Esophagus squamous epithelium (tissue), 5 donors: ENCODE results near the gene DRD4. TPM values are rescaled to one million over a fixed set of nuclear protein-coding genes. Genes with fewer than 3 reads are reported as not detected.

Source experiments
- DNase-seq: peaks from one replicate; lab custom pipeline; 2025; lab: John Stamatoyannopoulos, UW
- H3K27ac ChIP-seq, 4 donors: fragments of 200-600 bp; sonication (generic); one replicate each; pipeline ENCODE4 v1.5.1; 2016 to 2019; ENCODE audit warnings: mild to moderate bottlenecking in 1 of 4
- H3K27me3 ChIP-seq, 4 donors: fragments of 200-600 bp; sonication (generic); 1 replicate in 3 of 4; 2 replicates in 1 of 4; pipeline versions ENCODE4 v1.5.1 to v1.6.0; 2017 to 2021; ENCODE audit warnings: antibody characterized with exemption in 1 of 4
- H3K36me3 ChIP-seq, 3 donors: fragments of 200-600 bp; sonication (generic); one replicate each; pipeline ENCODE4 v1.5.1; 2016 to 2019
- H3K4me1 ChIP-seq, 3 donors: fragments of 200-600 bp; sonication (generic); one replicate each; pipeline ENCODE4 v1.5.1; 2017 to 2019
- H3K4me3 ChIP-seq, 4 donors: fragments of 200-600 bp; sonication (generic); 1 replicate in 3 of 4; 2 replicates in 1 of 4; pipeline ENCODE4 v1.5.1; 2016 to 2019; ENCODE audit warnings: mild to moderate bottlenecking in 2 of 4, moderate library complexity in 1 of 4
- H3K9me3 ChIP-seq, 3 donors: fragments of 200-600 bp; sonication (generic); one replicate each; pipeline ENCODE4 v1.5.1; 2016 to 2019
- CTCF ChIP-seq, 6 experiments: fragments of 450-650 bp in 4 of 6; fragments of 200-600 bp in 2 of 6; sonication (generic) in 2 of 6; IDR thresholded peaks; one replicate each; pipeline ENCODE4 v1.5.1; 2016 to 2019; ENCODE audit warnings: antibody characterized with exemption in 6 of 6, mild to moderate bottlenecking in 4 of 6, moderate library complexity in 4 of 6
- POLR2A ChIP-seq, 4 donors: fragments of 450-650 bp; IDR thresholded peaks; one replicate each; pipeline ENCODE4 v1.6.1; 2017; ENCODE audit warnings: antibody characterized with exemption in 4 of 4, mild to moderate bottlenecking in 4 of 4, moderate library complexity in 3 of 4
- WGBS, 2 donors: methylation state at CpG; one replicate each; pipeline ENCODE4 v1.1.5; 2018; 5-methylcytosine and 5-hydroxymethylcytosine counted together
- intact Hi-C: fragments of 100-400 bp; cut with DNase I; formaldehyde crosslinking; loops from one replicate; pipeline ENCODE4 v1.15.0; 2022
- total RNA-seq, 4 donors: library from RNA; depleted of rRNA; stranded (reverse); fragments of >200 nt; gene quantifications; one replicate each; pipeline ENCODE4 v1.1.0, GENCODE V29; 2016
- donor health status: DM: yes; HTN: yes; CAD: no.

Gene DRD4
- total RNA-seq, 4 donors from 2014 or later = 0.76 TPM; not detected in 3

- Histone ChIP-seq H3K4me1 (peaks cover 3 to 23% (median 7%) of the 10 kb centered on the region in 3 donors), H3K9me3 (no peaks in the 10 kb centered on the region), H3K27ac (no peak overlapping the region), H3K36me3 (peaks cover 0 to 30% (median 0%) of the 10 kb centered on the region in 3 donors), H3K27me3 (peaks cover 0 to 44% (median 2%) of the 10 kb centered on the region in 4 donors), H3K4me3 (no peak overlapping the region)
- intact Hi-C loops = no loop called here
- no peak for DNase-seq
- 50 to 90% methylated on average over 2 of the region's 22 CpGs for WGBS, 2 donors
- TF ChIP-seq POLR2A (IDR thresholded peaks at IDR 0.05) (no peak), CTCF (IDR thresholded peaks at IDR 0.05) (no peak)
These were observed 11.3 kb upstream of the DRD4 start for GRCh38 chr11:625636-626268.

- peaks cover 0 to 44% (median 2%) of the 10 kb centered on the region in 4 donors for H3K27me3 ChIP-seq
- no peaks in the 10 kb centered on the region for H3K9me3 ChIP-seq
- H3K4me3 ChIP-seq = peak within 1 kb of the TSS in 2 of 4 donors; percentile 13 to 23
- H3K36me3 ChIP-seq = peaks cover 0 to 24% (median 0%) of the 10 kb centered on the region in 3 donors
- no peak within 1 kb of the TSS for H3K27ac ChIP-seq
- DNase-seq = no peak
- peaks cover 3 to 23% (median 7%) of the 10 kb centered on the region in 3 donors for H3K4me1 ChIP-seq
- 25% methylated on average over 9 of the region's 72 CpGs; no CpG with 5 or more reads in 1 of the 2 donors for whole genome bisulfite sequencing, 2 donors
- intact Hi-C loops = no loop called here
- TF ChIP-seq POLR2A (IDR thresholded peaks at IDR 0.05) (no peak), CTCF (IDR thresholded peaks at IDR 0.05) (no peak)
These were observed 10.4 kb upstream of the DRD4 start, which contains the start of gene SCT for GRCh38 chr11:626475-627307. Gene SCT (minus strand): TSS chr11:627181. CDS start chr11:627143, 38 bp downstream.

- H3K27me3 ChIP-seq = peaks cover 0 to 44% (median 2%) of the 10 kb centered on the region in 4 donors
- 42 to 91% methylated on average over 4 to 10 of the region's 28 CpGs for WGBS, 2 donors
- peaks cover 3 to 23% (median 7%) of the 10 kb centered on the region in 3 donors for H3K4me1 ChIP-seq
- intact Hi-C loops = no loop called here
- H3K27ac ChIP-seq = no peak overlapping the region
- H3K36me3 ChIP-seq = peaks cover 0 to 22% (median 0%) of the 10 kb centered on the region in 3 donors
- H3K4me3 ChIP-seq = peak overlapping the region in 2 of 4 donors; percentile 13 to 23
- no peaks in the 10 kb centered on the region for H3K9me3 ChIP-seq
- TF ChIP-seq POLR2A (IDR thresholded peaks at IDR 0.05) (no peak), CTCF (IDR thresholded peaks at IDR 0.05) (no peak)
- DNase-seq = no peak
These were observed 9.8 kb upstream of the DRD4 start for GRCh38 chr11:627308-627576.

GRCh38 chr11:628056-628455 is 9.0 kb upstream of the DRD4 start:
- no peak overlapping the region for H3K4me3 ChIP-seq
- 82 to 95% methylated on average over 6 to 19 of the region's 31 CpGs for WGBS, 2 donors
- intact Hi-C loops = no loop called here
- no peak for DNase-seq
- TF ChIP-seq POLR2A (IDR thresholded peaks at IDR 0.05) = no peak
- peaks cover 0 to 17% (median 0%) of the 10 kb centered on the region in 3 donors for H3K36me3 ChIP-seq
- H3K9me3 ChIP-seq = no peaks in the 10 kb centered on the region
- peaks cover 0 to 44% (median 2%) of the 10 kb centered on the region in 4 donors for H3K27me3 ChIP-seq
- no peak overlapping the region for H3K27ac ChIP-seq
- H3K4me1 ChIP-seq = peaks cover 3 to 23% (median 7%) of the 10 kb centered on the region in 3 donors

- intact Hi-C loops = no loop called here
- H3K4me3 ChIP-seq = no peak overlapping the region
- peaks cover 0 to 33% (median 2%) of the 10 kb centered on the region in 4 donors for H3K27me3 ChIP-seq
- H3K27ac ChIP-seq = no peak overlapping the region
- H3K36me3 ChIP-seq = peaks cover 0 to 7% (median 0%) of the 10 kb centered on the region in 3 donors
- 59 to 64% methylated on average over 10 of the region's 10 CpGs for WGBS, 2 donors
- TF ChIP-seq CTCF (IDR thresholded peaks at IDR 0.05) (no peak), POLR2A (IDR thresholded peaks at IDR 0.05) (no peak)
- no peak for DNase-seq
- H3K4me1 ChIP-seq = peaks cover 3 to 19% (median 7%) of the 10 kb centered on the region in 3 donors
- H3K9me3 ChIP-seq = no peaks in the 10 kb centered on the region
These were observed 7.9 kb upstream of the DRD4 start for GRCh38 chr11:629237-629583.
